Measurements from ENCODE around the gene PFDN1. TPM values are rescaled to one million over a fixed set of nuclear protein-coding genes. Genes with fewer than 3 reads are reported as not detected.

Gene PFDN1
- total and polyA plus RNA-seq, 10 of the 15 experiments (the other 5 are each of a cell fraction or from before 2014, with no cell fraction given) = 62.9 to 193 (median 102) TPM

DNA sequence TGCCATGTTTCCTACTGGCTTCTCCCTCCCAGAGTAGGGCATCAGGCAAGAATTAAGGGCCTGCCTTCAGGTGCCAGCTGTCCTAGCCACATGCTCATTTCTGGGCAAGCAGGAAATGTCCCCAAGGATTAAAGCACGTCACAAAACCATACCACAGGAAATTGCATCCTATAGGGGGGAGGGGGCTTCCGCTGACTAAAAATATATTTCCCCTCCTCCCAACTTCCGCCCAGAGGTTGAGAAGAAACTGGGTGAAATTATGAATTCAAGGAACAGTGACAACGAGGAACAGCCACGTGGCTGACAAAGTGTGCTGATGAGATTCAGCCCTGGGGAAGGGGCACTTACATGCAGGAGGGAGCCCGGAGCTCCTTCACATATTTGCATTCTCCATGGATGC is 39.4 kb upstream of the PFDN1 start (continued):
- TF ChIP-seq, protein P1, sequence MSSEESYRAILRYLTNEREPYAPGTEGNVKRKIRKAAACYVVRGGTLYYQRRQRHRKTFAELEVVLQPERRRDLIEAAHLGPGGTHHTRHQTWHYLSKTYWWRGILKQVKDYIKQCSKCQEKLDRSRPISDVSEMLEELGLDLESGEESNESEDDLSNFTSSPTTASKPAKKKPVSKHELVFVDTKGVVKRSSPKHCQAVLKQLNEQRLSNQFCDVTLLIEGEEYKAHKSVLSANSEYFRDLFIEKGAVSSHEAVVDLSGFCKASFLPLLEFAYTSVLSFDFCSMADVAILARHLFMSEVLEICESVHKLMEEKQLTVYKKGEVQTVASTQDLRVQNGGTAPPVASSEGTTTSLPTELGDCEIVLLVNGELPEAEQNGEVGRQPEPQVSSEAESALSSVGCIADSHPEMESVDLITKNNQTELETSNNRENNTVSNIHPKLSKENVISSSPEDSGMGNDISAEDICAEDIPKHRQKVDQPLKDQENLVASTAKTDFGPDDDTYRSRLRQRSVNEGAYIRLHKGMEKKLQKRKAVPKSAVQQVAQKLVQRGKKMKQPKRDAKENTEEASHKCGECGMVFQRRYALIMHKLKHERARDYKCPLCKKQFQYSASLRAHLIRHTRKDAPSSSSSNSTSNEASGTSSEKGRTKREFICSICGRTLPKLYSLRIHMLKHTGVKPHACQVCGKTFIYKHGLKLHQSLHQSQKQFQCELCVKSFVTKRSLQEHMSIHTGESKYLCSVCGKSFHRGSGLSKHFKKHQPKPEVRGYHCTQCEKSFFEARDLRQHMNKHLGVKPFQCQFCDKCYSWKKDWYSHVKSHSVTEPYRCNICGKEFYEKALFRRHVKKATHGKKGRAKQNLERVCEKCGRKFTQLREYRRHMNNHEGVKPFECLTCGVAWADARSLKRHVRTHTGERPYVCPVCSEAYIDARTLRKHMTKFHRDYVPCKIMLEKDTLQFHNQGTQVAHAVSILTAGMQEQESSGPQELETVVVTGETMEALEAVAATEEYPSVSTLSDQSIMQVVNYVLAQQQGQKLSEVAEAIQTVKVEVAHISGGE (CRISPR knock-in tag; IDR thresholded peaks at IDR 0.05) = no peak
- TF ChIP-seq PAX5 (IDR thresholded peaks at IDR 0.05; ENCODE audit: borderline replicate concordance, low read depth, low read length) = peak; percentile 23; the same call in 1 of the 2 replicates
- no peak for TF ChIP-seq SMARCA5 (IDR thresholded peaks at IDR 0.05)
- no peak for TF ChIP-seq ZNF384 (IDR thresholded peaks at IDR 0.05; ENCODE audit: borderline replicate concordance, low read depth, low read length)
- TF ChIP-seq EGR1 (IDR thresholded peaks at IDR 0.05; ENCODE audit: borderline replicate concordance in 1 of 2, low read depth in 2 of 2, low read length in 2 of 2) = no peak
- TF ChIP-seq, protein P2, sequence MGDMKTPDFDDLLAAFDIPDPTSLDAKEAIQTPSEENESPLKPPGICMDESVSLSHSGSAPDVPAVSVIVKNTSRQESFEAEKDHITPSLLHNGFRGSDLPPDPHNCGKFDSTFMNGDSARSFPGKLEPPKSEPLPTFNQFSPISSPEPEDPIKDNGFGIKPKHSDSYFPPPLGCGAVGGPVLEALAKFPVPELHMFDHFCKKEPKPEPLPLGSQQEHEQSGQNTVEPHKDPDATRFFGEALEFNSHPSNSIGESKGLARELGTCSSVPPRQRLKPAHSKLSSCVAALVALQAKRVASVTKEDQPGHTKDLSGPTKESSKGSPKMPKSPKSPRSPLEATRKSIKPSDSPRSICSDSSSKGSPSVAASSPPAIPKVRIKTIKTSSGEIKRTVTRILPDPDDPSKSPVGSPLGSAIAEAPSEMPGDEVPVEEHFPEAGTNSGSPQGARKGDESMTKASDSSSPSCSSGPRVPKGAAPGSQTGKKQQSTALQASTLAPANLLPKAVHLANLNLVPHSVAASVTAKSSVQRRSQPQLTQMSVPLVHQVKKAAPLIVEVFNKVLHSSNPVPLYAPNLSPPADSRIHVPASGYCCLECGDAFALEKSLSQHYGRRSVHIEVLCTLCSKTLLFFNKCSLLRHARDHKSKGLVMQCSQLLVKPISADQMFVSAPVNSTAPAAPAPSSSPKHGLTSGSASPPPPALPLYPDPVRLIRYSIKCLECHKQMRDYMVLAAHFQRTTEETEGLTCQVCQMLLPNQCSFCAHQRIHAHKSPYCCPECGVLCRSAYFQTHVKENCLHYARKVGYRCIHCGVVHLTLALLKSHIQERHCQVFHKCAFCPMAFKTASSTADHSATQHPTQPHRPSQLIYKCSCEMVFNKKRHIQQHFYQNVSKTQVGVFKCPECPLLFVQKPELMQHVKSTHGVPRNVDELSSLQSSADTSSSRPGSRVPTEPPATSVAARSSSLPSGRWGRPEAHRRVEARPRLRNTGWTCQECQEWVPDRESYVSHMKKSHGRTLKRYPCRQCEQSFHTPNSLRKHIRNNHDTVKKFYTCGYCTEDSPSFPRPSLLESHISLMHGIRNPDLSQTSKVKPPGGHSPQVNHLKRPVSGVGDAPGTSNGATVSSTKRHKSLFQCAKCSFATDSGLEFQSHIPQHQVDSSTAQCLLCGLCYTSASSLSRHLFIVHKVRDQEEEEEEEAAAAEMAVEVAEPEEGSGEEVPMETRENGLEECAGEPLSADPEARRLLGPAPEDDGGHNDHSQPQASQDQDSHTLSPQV (IDR thresholded peaks at IDR 0.05) = no peak
- no peak for TF ChIP-seq HDGF (IDR thresholded peaks at IDR 0.05)
- TF ChIP-seq, protein P3, sequence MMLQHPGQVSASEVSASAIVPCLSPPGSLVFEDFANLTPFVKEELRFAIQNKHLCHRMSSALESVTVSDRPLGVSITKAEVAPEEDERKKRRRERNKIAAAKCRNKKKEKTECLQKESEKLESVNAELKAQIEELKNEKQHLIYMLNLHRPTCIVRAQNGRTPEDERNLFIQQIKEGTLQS (IDR thresholded peaks at IDR 0.05; ENCODE audit: borderline replicate concordance, extremely low read depth, low read depth, low read length) = no peak
- TF ChIP-seq EZH2 (IDR thresholded peaks at IDR 0.05; ENCODE audit: borderline replicate concordance, control insufficient read depth, low read depth, low read length) = no peak
- TF ChIP-seq SREBF1 (IDR thresholded peaks at IDR 0.05; ENCODE audit: low read length) = no peak
- peak; percentile 72 for TF ChIP-seq MEF2B (IDR thresholded peaks at IDR 0.05; ENCODE audit: partially characterized antibody, poor library complexity, severe bottlenecking)
- TF ChIP-seq, protein P4, sequence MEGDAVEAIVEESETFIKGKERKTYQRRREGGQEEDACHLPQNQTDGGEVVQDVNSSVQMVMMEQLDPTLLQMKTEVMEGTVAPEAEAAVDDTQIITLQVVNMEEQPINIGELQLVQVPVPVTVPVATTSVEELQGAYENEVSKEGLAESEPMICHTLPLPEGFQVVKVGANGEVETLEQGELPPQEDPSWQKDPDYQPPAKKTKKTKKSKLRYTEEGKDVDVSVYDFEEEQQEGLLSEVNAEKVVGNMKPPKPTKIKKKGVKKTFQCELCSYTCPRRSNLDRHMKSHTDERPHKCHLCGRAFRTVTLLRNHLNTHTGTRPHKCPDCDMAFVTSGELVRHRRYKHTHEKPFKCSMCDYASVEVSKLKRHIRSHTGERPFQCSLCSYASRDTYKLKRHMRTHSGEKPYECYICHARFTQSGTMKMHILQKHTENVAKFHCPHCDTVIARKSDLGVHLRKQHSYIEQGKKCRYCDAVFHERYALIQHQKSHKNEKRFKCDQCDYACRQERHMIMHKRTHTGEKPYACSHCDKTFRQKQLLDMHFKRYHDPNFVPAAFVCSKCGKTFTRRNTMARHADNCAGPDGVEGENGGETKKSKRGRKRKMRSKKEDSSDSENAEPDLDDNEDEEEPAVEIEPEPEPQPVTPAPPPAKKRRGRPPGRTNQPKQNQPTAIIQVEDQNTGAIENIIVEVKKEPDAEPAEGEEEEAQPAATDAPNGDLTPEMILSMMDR (IDR thresholded peaks at IDR 0.05 in 2 of 3, conservative IDR thresholded peaks at IDR 0.05 in 1 of 3; ENCODE audit: control insufficient read depth in 2 of 3, extremely low read depth in 1 of 3, insufficient read depth in 1 of 3, low read depth in 3 of 3, low read length in 3 of 3) = no peak
- no peak for TF ChIP-seq SUPT20H (IDR thresholded peaks at IDR 0.05; ENCODE audit: borderline replicate concordance, control insufficient read depth, low read depth, low read length)
- peak; percentile 47; the same call in 1 of the 2 replicates for TF ChIP-seq NFIC (IDR thresholded peaks at IDR 0.05; ENCODE audit: low read depth, low read length)
- TF ChIP-seq EED (IDR thresholded peaks at IDR 0.05; ENCODE audit: low read depth) = peak; percentile 89
- TF ChIP-seq, protein P5, sequence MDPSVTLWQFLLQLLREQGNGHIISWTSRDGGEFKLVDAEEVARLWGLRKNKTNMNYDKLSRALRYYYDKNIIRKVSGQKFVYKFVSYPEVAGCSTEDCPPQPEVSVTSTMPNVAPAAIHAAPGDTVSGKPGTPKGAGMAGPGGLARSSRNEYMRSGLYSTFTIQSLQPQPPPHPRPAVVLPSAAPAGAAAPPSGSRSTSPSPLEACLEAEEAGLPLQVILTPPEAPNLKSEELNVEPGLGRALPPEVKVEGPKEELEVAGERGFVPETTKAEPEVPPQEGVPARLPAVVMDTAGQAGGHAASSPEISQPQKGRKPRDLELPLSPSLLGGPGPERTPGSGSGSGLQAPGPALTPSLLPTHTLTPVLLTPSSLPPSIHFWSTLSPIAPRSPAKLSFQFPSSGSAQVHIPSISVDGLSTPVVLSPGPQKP (IDR thresholded peaks at IDR 0.05; ENCODE audit: low read depth, low read length) = no peak
- no peak for TF ChIP-seq ZNF622 (IDR thresholded peaks at IDR 0.05)
- TF ChIP-seq CREB1 (IDR thresholded peaks at IDR 0.05; ENCODE audit: low read depth) = peak; percentile 70
- TF ChIP-seq NFXL1 (IDR thresholded peaks at IDR 0.05; ENCODE audit: borderline replicate concordance) = no peak
